LNCAP (cell line): ENCODE results near the gene FREM2.

Experiments used
- CTCF ChIP-seq: fragments of 450-650 bp; IDR thresholded peaks from 2 replicates; pipeline ENCODE4 v1.5.1; 2017; ENCODE audit warnings: mild to moderate bottlenecking

FREM2 gene

GRCh38 chr13:38883783-38884182, 196.9 kb downstream of the FREM2 start:
- no peak for TF ChIP-seq CTCF

GRCh38 chr13:38888309-38888708, 201.4 kb downstream of the FREM2 start:
- no peak for TF ChIP-seq CTCF

- no peak for TF ChIP-seq CTCF
Observed at GRCh38 chr13:38895075-38895474, 208.2 kb downstream of the FREM2 start.

GRCh38 chr13:38897521-38897920, 210.6 kb downstream of the FREM2 start:
- TF ChIP-seq CTCF, result no peak

- no peak for TF ChIP-seq CTCF
Observed at GRCh38 chr13:38898481-38898880, 211.6 kb downstream of the FREM2 start.

- TF ChIP-seq CTCF, result no peak
Observed at GRCh38 chr13:38899571-38899970, 212.7 kb downstream of the FREM2 start.

- TF ChIP-seq CTCF, result no peak
Observed at GRCh38 chr13:38900188-38900587, 213.3 kb downstream of the FREM2 start.

GRCh38 chr13:38902551-38902950, 215.7 kb downstream of the FREM2 start:
- TF ChIP-seq CTCF, result no peak
